ENCODE measurements around the gene TP53BP1. TPM values are rescaled to one million over a fixed set of nuclear protein-coding genes. Genes with fewer than 3 reads are reported as not detected.

The TP53BP1 gene
- total RNA-seq, 1 donor from 2014 or later = 34.6 TPM

DNA sequence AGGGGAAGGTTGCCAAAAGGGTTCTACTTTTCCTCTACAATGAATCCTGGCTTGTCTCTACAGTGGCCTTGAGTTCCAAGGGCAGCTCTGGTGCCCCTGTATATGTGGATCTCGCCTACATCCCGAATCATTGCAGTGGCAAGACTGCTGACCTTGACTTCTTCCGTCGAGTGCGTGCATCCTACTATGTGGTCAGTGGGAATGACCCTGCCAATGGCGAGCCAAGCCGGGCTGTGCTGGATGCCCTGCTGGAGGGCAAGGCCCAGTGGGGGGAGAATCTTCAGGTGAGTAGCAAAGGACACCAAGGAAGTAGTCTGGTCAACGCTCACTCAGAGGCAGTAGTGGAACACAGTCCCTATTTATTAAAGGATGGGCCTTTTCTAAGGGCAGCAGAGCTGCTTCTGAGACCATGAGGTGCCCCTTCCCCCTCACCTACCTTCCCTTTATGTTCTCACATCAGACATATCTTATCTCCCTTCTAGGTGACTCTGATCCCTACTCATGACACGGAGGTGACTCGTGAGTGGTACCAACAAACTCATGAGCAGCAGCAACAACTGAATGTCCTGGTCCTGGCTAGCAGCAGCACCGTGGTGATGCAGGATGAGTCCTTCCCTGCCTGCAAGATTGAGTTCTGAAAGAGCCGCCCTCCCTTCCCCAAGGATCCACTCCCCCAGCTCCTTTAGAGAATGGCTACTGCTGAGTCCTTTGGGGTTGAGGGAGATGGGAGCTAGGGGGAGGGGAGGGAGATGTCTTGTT, 36.8 kb upstream of the TP53BP1 start:
- no peaks in the 10 kb centered on the region for H3K4me1 ChIP-seq
- H3K36me3 ChIP-seq = peaks cover 11 to 17% of the 10 kb centered on the region in 2 donors
- H3K27me3 ChIP-seq = no peaks in the 10 kb centered on the region
- intact Hi-C loops (cut with DNase I) = no loop called here
- DNase-seq (ENCODE audit: low spot score in 2 of 2) = no peak
- TF ChIP-seq, protein P1, sequence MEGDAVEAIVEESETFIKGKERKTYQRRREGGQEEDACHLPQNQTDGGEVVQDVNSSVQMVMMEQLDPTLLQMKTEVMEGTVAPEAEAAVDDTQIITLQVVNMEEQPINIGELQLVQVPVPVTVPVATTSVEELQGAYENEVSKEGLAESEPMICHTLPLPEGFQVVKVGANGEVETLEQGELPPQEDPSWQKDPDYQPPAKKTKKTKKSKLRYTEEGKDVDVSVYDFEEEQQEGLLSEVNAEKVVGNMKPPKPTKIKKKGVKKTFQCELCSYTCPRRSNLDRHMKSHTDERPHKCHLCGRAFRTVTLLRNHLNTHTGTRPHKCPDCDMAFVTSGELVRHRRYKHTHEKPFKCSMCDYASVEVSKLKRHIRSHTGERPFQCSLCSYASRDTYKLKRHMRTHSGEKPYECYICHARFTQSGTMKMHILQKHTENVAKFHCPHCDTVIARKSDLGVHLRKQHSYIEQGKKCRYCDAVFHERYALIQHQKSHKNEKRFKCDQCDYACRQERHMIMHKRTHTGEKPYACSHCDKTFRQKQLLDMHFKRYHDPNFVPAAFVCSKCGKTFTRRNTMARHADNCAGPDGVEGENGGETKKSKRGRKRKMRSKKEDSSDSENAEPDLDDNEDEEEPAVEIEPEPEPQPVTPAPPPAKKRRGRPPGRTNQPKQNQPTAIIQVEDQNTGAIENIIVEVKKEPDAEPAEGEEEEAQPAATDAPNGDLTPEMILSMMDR (IDR thresholded peaks at IDR 0.05) = no peak
- no peak overlapping the region for H3K4me3 ChIP-seq
- no peak overlapping the region for H3K27ac ChIP-seq
- H3K9me3 ChIP-seq = peaks cover 0 to 16% of the 10 kb centered on the region in 2 donors

DNA sequence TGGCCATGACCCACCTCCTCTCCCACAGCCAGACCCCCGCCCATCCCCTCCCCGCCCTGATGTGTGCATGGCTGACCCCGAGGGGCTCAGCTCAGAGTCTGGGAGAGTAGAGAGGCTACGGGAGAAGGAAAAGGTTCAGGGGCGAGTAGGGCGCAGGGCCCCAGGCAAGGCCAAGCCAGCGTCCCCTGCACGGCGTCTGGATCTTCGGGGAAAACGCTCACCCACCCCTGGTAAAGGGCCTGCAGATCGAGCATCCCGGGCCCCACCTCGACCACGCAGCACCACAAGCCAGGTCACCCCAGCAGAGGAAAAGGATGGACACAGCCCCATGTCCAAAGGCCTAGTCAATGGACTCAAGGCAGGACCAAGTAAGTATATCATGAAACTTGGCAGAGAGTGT, 36.2 kb upstream of the TP53BP1 start:
- no peaks in the 10 kb centered on the region for H3K4me1 ChIP-seq
- no peak overlapping the region for H3K27ac ChIP-seq
- H3K27me3 ChIP-seq = no peaks in the 10 kb centered on the region
- peaks cover 0 to 23% of the 10 kb centered on the region in 2 donors for H3K9me3 ChIP-seq
- TF ChIP-seq, protein P1 (IDR thresholded peaks at IDR 0.05) = no peak
- intact Hi-C loops (cut with DNase I) = no loop called here
- peaks cover 11 to 17% of the 10 kb centered on the region in 2 donors for H3K36me3 ChIP-seq
- H3K4me3 ChIP-seq = no peak overlapping the region
- DNase-seq (ENCODE audit: low spot score in 2 of 2) = no peak

GRCh38 chr15:43528542-43529007, 35.6 kb upstream of the TP53BP1 start:
- H3K4me3 ChIP-seq = no peak overlapping the region
- peaks cover 0 to 28% of the 10 kb centered on the region in 2 donors for H3K9me3 ChIP-seq
- intact Hi-C loops (cut with DNase I) = no loop called here
- TF ChIP-seq, protein P1 (IDR thresholded peaks at IDR 0.05) = no peak
- peaks cover 7 to 15% of the 10 kb centered on the region in 2 donors for H3K36me3 ChIP-seq
- H3K27ac ChIP-seq = no peak overlapping the region
- DNase-seq (ENCODE audit: low spot score in 2 of 2) = no peak
- no peaks in the 10 kb centered on the region for H3K4me1 ChIP-seq
- H3K27me3 ChIP-seq = no peaks in the 10 kb centered on the region

DNA sequence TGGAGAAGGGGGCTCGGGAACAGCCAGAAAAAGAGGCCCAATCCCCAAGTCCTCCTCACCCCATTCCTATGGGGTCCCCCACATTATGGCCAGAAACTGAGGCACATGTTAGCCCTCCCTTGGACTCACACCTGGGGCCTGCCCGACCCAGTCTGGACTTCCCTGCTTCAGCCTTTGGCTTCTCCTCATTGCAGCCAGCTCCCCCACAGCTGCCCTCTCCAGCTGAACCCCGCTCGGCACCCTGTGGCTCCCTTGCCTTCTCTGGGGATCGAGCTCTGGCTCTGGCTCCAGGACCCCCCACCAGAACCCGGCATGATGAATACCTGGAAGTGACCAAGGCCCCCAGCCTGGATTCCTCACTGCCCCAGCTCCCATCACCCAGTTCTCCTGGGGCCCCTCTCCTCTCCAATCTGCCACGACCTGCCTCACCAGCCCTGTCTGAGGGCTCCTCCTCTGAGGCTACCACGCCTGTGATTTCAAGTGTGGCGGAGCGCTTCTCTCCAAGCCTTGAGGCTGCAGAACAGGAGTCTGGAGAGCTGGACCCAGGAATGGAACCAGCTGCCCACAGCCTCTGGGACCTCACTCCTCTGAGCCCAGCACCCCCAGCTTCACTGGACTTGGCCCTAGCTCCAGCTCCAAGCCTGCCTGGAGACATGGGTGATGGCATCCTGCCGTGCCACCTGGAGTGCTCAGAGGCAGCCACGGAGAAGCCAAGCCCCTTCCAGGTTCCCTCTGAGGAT, 35.0 kb upstream of the TP53BP1 start:
- Histone ChIP-seq H3K36me3 (peaks cover 7 to 19% of the 10 kb centered on the region in 2 donors), H3K9me3 (peaks cover 0 to 34% of the 10 kb centered on the region in 2 donors), H3K4me1 (no peaks in the 10 kb centered on the region), H3K4me3 (no peak overlapping the region), H3K27me3 (no peaks in the 10 kb centered on the region), H3K27ac (no peak overlapping the region)
- TF ChIP-seq, protein P1 (IDR thresholded peaks at IDR 0.05) = no peak
- intact Hi-C loops (cut with DNase I) = no loop called here
- no peak for DNase-seq (ENCODE audit: low spot score in 2 of 2)

DNA sequence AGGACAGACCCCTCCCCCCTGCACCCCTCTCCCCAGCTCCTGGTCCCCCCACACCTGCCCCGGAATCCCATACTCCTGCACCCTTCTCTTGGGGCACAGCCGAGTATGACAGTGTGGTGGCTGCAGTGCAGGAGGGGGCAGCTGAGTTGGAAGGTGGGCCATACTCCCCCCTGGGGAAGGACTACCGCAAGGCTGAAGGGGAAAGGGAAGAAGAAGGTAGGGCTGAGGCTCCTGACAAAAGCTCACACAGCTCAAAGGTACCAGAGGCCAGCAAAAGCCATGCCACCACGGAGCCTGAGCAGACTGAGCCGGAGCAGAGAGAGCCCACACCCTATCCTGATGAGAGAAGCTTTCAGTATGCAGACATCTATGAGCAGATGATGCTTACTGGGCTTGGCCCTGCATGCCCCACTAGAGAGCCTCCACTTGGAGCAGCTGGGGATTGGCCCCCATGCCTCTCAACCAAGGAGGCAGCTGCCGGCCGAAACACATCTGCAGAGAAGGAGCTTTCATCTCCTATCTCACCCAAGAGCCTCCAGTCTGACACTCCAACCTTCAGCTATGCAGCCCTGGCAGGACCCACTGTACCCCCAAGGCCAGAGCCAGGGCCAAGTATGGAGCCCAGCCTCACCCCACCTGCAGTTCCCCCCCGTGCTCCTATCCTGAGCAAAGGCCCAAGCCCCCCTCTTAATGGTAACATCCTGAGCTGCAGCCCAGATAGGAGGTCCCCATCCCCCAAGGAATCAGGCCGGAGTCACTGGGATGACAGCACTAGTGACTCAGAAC, 34.3 kb upstream of the TP53BP1 start:
- no peak overlapping the region for H3K4me3 ChIP-seq
- TF ChIP-seq, protein P1 (IDR thresholded peaks at IDR 0.05) = no peak
- no peaks in the 10 kb centered on the region for H3K4me1 ChIP-seq
- no peak overlapping the region for H3K27ac ChIP-seq
- intact Hi-C loops (cut with DNase I) = no loop called here
- peaks cover 15 to 27% of the 10 kb centered on the region in 2 donors for H3K36me3 ChIP-seq
- no peak for DNase-seq (ENCODE audit: low spot score in 2 of 2)
- H3K9me3 ChIP-seq = peaks cover 3 to 42% of the 10 kb centered on the region in 2 donors
- no peaks in the 10 kb centered on the region for H3K27me3 ChIP-seq
